NCI-H2227 treated with DMSO at 0.1 percent for 48 hours (cell line): ENCODE measurements around the gene WWOX.

ENCODE experiments used
- DNase-seq: peaks from one replicate; lab custom pipeline; 2025; lab: John Stamatoyannopoulos, UW

WWOX gene

GRCh38 chr16:78770353-78771091 lies 671.1 kb downstream of the WWOX start:
- DNase-seq, result no peak

- no peak for DNase-seq
These were observed 673.8 kb downstream of the WWOX start for GRCh38 chr16:78773291-78773702.

GRCh38 chr16:78773706-78774105 lies 674.3 kb downstream of the WWOX start:
- DNase-seq, result no peak

GRCh38 chr16:78775161-78775561 lies 675.7 kb downstream of the WWOX start:
- no peak for DNase-seq

- DNase-seq, result no peak
These were observed 678.9 kb downstream of the WWOX start for GRCh38 chr16:78778101-78779004.

- DNase-seq, result no peak
These were observed 681.4 kb downstream of the WWOX start for GRCh38 chr16:78780808-78781207.

- no peak for DNase-seq
These were observed 683.1 kb downstream of the WWOX start for GRCh38 chr16:78782572-78782971.

GRCh38 chr16:78783570-78784079 lies 684.2 kb downstream of the WWOX start:
- DNase-seq, result no peak

- no peak for DNase-seq
These were observed 685.3 kb downstream of the WWOX start for GRCh38 chr16:78784771-78785170.

- no peak for DNase-seq
These were observed 685.8 kb downstream of the WWOX start for GRCh38 chr16:78785218-78785617.

- no peak for DNase-seq
These were observed 687.2 kb downstream of the WWOX start for GRCh38 chr16:78786635-78787034.

- no peak for DNase-seq
These were observed 688.8 kb downstream of the WWOX start for GRCh38 chr16:78788276-78788675.

- DNase-seq, result no peak
These were observed 689.2 kb downstream of the WWOX start for GRCh38 chr16:78788696-78789095.

GRCh38 chr16:78789561-78789960 lies 690.1 kb downstream of the WWOX start:
- no peak for DNase-seq

- DNase-seq, result no peak
These were observed 691.6 kb downstream of the WWOX start for GRCh38 chr16:78791011-78791410.

GRCh38 chr16:78791926-78792325 lies 692.5 kb downstream of the WWOX start:
- DNase-seq, result no peak

GRCh38 chr16:78792952-78793351 lies 693.5 kb downstream of the WWOX start:
- DNase-seq, result no peak

- no peak for DNase-seq
These were observed 695.3 kb downstream of the WWOX start for GRCh38 chr16:78794581-78795250.

- no peak for DNase-seq
These were observed 696.0 kb downstream of the WWOX start for GRCh38 chr16:78795433-78795832.

GRCh38 chr16:78796221-78796866 lies 696.9 kb downstream of the WWOX start:
- no peak for DNase-seq

- no peak for DNase-seq
These were observed 700.0 kb downstream of the WWOX start for GRCh38 chr16:78799429-78799828.

- no peak for DNase-seq
These were observed 701.1 kb downstream of the WWOX start for GRCh38 chr16:78800523-78800922.
